ENCODE results near the gene OR56A5.

Gene OR56A5

DNA sequence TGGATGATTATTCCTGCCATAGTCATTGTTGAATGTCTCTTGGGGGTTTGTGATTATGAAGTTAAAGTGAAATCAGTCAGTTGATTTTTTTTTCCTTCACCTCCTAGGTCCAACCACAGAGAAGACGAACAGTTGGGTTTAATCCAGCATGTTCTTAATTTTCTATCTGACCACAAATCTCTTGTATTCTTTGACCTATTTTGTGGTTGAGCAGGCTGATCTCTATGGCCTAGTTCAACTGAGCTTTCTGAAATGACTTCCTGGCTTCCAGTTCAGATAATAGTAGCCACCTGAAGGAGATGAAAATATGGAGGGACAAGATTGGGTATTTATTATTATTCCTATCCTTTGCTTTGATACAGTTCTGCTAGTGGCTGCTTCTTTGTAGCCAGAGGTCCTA, 5.2 kb upstream of the OR56A5 start:
- no peak for TF ChIP-seq CREB1 (IDR thresholded peaks at IDR 0.05; ENCODE audit: low read depth)

DNA sequence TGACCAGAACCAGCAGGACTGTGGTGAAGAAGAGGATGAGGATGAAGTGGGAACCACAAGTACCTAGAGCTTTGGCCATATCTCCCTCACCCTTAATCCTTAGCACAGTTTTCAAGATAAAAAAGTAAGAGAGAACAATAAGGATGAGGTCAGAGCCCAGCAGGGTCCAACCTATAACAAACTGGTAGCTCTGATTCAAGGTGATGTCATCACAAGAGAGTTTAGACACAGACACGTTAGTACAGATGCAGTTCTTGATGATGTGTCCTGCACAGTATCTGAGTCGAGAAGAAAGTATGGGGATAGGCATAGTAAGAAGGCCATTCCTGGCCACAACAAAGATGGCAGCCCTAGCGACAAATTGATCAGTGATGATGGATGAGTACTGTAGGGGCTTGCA, 586 bp downstream of the OR56A5 start:
- TF ChIP-seq TCF12 (IDR thresholded peaks at IDR 0.05; ENCODE audit: low read depth) (no peak), FOXM1 (IDR thresholded peaks at IDR 0.05; ENCODE audit: borderline replicate concordance, low read depth) (no peak), ZBTB7A (IDR thresholded peaks at IDR 0.05; ENCODE audit: low read depth) (no peak), EP300 (IDR thresholded peaks at IDR 0.05; ENCODE audit: borderline replicate concordance) (no peak), MAX (IDR thresholded peaks at IDR 0.05) (no peak), NFIC (IDR thresholded peaks at IDR 0.05) (no peak), CREB1 (IDR thresholded peaks at IDR 0.05; ENCODE audit: low read depth) (no peak), EGR1 (IDR thresholded peaks at IDR 0.05) (no peak), YY1 (IDR thresholded peaks at IDR 0.05; ENCODE audit: low read depth) (no peak), REST (IDR thresholded peaks at IDR 0.05; ENCODE audit: low read depth) (no peak), USF1 (IDR thresholded peaks at IDR 0.05) (no peak), CEBPB (IDR thresholded peaks at IDR 0.05) (no peak)

GRCh38 chr11:5966958-5967357, 1.3 kb downstream of the OR56A5 start:
- TF ChIP-seq ZBTB7A (IDR thresholded peaks at IDR 0.05; ENCODE audit: low read depth) (no peak), REST (IDR thresholded peaks at IDR 0.05; ENCODE audit: low read depth) (no peak), TEAD4 (IDR thresholded peaks at IDR 0.05) (no peak)

DNA sequence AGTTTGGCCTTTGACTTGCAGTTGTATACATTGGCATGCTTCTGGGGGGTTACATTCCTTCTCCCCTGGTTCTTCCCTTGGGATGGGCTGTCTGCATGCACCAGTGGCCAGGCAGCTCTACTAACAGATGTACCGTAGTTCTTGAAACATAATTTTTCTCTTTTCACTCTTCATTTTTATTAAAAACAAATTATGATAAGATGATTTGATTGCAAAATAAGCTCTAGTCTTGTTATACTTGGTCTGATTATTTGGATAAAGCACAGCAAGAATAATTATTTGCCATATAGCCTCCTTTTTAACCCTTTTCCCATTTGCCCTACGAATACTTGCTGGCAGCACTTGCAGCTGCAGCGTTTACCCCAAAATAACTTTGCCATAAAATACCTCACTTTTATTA, 12.7 kb downstream of the OR56A5 start:
- TF ChIP-seq EGR1 (IDR thresholded peaks at IDR 0.05) (no peak), MAX (IDR thresholded peaks at IDR 0.05) (no peak), YY1 (IDR thresholded peaks at IDR 0.05; ENCODE audit: low read depth) (no peak), USF1 (IDR thresholded peaks at IDR 0.05) (no peak), FOXM1 (IDR thresholded peaks at IDR 0.05; ENCODE audit: borderline replicate concordance, low read depth) (no peak), EP300 (IDR thresholded peaks at IDR 0.05; ENCODE audit: borderline replicate concordance) (no peak), REST (IDR thresholded peaks at IDR 0.05; ENCODE audit: low read depth) (no peak), NFIC (IDR thresholded peaks at IDR 0.05) (no peak), CREB1 (IDR thresholded peaks at IDR 0.05; ENCODE audit: low read depth) (no peak), TCF12 (IDR thresholded peaks at IDR 0.05; ENCODE audit: low read depth) (no peak)

- TF ChIP-seq EP300 (IDR thresholded peaks at IDR 0.05; ENCODE audit: borderline replicate concordance) = no peak
- TF ChIP-seq USF1 (IDR thresholded peaks at IDR 0.05) = no peak
- no peak for TF ChIP-seq FOXM1 (IDR thresholded peaks at IDR 0.05; ENCODE audit: borderline replicate concordance, low read depth)
- TF ChIP-seq TEAD4 (IDR thresholded peaks at IDR 0.05) = no peak
- no peak for TF ChIP-seq REST (IDR thresholded peaks at IDR 0.05; ENCODE audit: low read depth)
- TF ChIP-seq CEBPB (IDR thresholded peaks at IDR 0.05) = no peak
- no peak for TF ChIP-seq TCF12 (IDR thresholded peaks at IDR 0.05; ENCODE audit: low read depth)
- TF ChIP-seq ZBTB7A (IDR thresholded peaks at IDR 0.05; ENCODE audit: low read depth) = no peak
- TF ChIP-seq YY1 (IDR thresholded peaks at IDR 0.05; ENCODE audit: low read depth) = no peak
Observed at GRCh38 chr11:5941951-5942350, 26.3 kb downstream of the OR56A5 start, which contains the start of gene OR56A3. Gene OR56A3 (plus strand): TSS chr11:5942251. CDS start chr11:5947347, 5,096 bp downstream.
